OCI-LY1 (cell line): ENCODE data around the gene FAT1.

Experiments
- CTCF ChIP-seq: fragments of 200-600 bp; sonication (generic), shearing (Covaris generic); IDR thresholded peaks from 2 replicates; pipeline ENCODE4 v1.5.1; 2017; ENCODE audit warnings: mild to moderate bottlenecking, antibody characterized with exemption, low read length, moderate library complexity, mixed read lengths
- EZH2 ChIP-seq: fragments of 200-600 bp; sonication (generic), shearing (Covaris generic); IDR thresholded peaks from 2 replicates; pipeline ENCODE4 v1.8.0; 2017; ENCODE audit warnings: borderline replicate concordance, mixed run types, mild to moderate bottlenecking, antibody characterized with exemption, low read length, moderate library complexity, mixed read lengths

GRCh38 chr4:186619088-186619487 lies 104.6 kb downstream of the FAT1 start:
- TF ChIP-seq EZH2 (no peak), CTCF (no peak)
